ENCODE results near the gene FDXR. TPM values are rescaled to one million over a fixed set of nuclear protein-coding genes. Genes with fewer than 3 reads are reported as not detected.

FDXR gene
- total and polyA plus RNA-seq, 2 of the 8 experiments (the other 6 are each of a cell fraction or from before 2014, with no cell fraction given) = 24.2 to 31.4 TPM

DNA sequence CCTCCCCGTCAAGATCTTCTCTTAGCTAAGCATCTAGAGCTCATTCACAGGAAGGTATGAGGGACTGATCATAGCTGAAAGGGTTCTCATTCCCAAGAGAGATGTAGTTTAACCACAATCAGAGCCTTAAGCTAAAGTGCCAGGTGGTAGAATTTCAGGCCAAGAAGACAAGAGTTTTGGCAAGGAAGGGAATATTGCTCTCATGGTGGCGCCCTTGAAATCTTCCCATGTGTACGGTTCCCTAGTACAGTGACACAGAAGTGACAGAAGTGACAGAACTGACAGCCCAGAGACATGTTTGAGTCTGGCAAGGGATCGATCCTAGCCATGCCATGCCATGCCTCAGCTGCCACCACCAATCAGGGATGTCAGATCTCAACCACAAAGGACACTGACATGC is 15.6 kb downstream of the FDXR start:
- FAIRE-seq (no peak), DNase-seq (ENCODE audit: low read depth in 1 of 2, low spot score in 2 of 2) (no peak)
- H2AFZ ChIP-seq (ENCODE audit: low read length) = no peak overlapping the region
- no peak overlapping the region for H3K56ac ChIP-seq (replicated peaks; ENCODE audit: insufficient read length, low read depth, low read length)
- no peak overlapping the region for H3K18ac ChIP-seq (ENCODE audit: extremely low read depth, low read length)
- H3K9ac ChIP-seq (replicated peaks in 1 of 4; ENCODE audit: extremely low read depth in 1 of 4, low read depth in 3 of 4, low read length in 3 of 4) = no peak overlapping the region
- peaks cover 4% of the 10 kb centered on the region; the same call in 1 of the 2 replicates for H3K23me2 ChIP-seq (ENCODE audit: low read depth, low read length)
- no peak overlapping the region for H2BK12ac ChIP-seq (ENCODE audit: low read depth, low read length)
- no peak overlapping the region for H3K4me3 ChIP-seq (ENCODE audit: extremely low read depth in 1 of 4, insufficient read depth in 2 of 4, low read depth in 3 of 4, low read length in 4 of 4)
- H3K9me3 ChIP-seq (ENCODE audit: insufficient read depth in 2 of 2, low read depth in 1 of 2, low read length in 1 of 2) = no peaks in the 10 kb centered on the region
- H3K27ac ChIP-seq (ENCODE audit: low read depth, low read length) = no peak overlapping the region
- H3K23ac ChIP-seq (ENCODE audit: insufficient read length) = no peak overlapping the region
- no peak overlapping the region for H2BK15ac ChIP-seq (ENCODE audit: low read length)
- TF ChIP-seq SRF (IDR thresholded peaks at IDR 0.05; ENCODE audit: low read depth, low read length) = no peak
- no peak overlapping the region for H3K14ac ChIP-seq (ENCODE audit: insufficient read length)
- no peak overlapping the region for H3K4me2 ChIP-seq (ENCODE audit: insufficient read depth in 1 of 2, low read depth in 2 of 2, low read length in 2 of 2)
- no peaks in the 10 kb centered on the region for H3K79me1 ChIP-seq (ENCODE audit: low read depth, low read length)
- peak overlapping the region; percentile 86; the same call in 1 of the 2 replicates for H2AK5ac ChIP-seq (ENCODE audit: low read depth, low read length)
- peaks cover 0 to 10% (median 7%) of the 10 kb centered on the region in 4 experiments; a peak in 5 of 7 replicates for H3K4me1 ChIP-seq (replicated peaks in 1 of 4; ENCODE audit: control insufficient read depth in 3 of 4, insufficient read depth in 4 of 4, low read length in 3 of 4)
- no peak overlapping the region for H2BK20ac ChIP-seq (ENCODE audit: low read length)
- ChIA-PET POLR2A (ENCODE audit: partially characterized antibody) (no interaction called here), CTCF (ENCODE audit: partially characterized antibody) (interaction anchor here (1.2 to 99.6 kb wide), 6 partner anchors 14 to 112 kb away, joined by 3 to 2981 read pairs (median 14); partner anchors contain the start of genes FDXR, GRIN2C and NAT9)
- H3K4ac ChIP-seq (replicated peaks; ENCODE audit: insufficient read length, low read depth, low read length) = no peak overlapping the region
- peaks cover 52 to 90% (median 82%) of the 10 kb centered on the region in 4 experiments for H3K27me3 ChIP-seq (replicated peaks in 1 of 4; ENCODE audit: control insufficient read depth in 3 of 4, extremely low read depth in 1 of 4, insufficient read depth in 3 of 4, low read length in 3 of 4)
- H3K79me2 ChIP-seq (ENCODE audit: control insufficient read depth in 1 of 2, insufficient read depth in 2 of 2, low read length in 2 of 2) = no peaks in the 10 kb centered on the region
- H2BK120ac ChIP-seq (replicated peaks; ENCODE audit: low read depth, low read length) = no peak overlapping the region
- H4K5ac ChIP-seq (ENCODE audit: insufficient read length, low read depth, low read length) = no peak overlapping the region
- WGBS, 2 experiments (ENCODE audit: extremely low coverage in 1 of 2, insufficient coverage in 1 of 2, insufficient read length in 1 of 2, insufficient replicate concordance in 2 of 2, low coverage in 1 of 2, low lambda C conversion rate in 2 of 2, missing lambda C conversion rate in 1 of 2) = 89 to 100% methylated on average over 1 to 4 of the region's 4 CpGs
- no peak overlapping the region for H2BK5ac ChIP-seq (ENCODE audit: low read depth, low read length)
- H4K20me1 ChIP-seq (replicated peaks in 1 of 2; ENCODE audit: control insufficient read depth in 1 of 2, insufficient read depth in 2 of 2, low read length in 2 of 2) = peaks cover 2 to 3% of the 10 kb centered on the region in 2 experiments
- peaks cover 0 to 12% (median 0%) of the 10 kb centered on the region in 4 experiments; a peak in 1 of 8 replicates for H3K36me3 ChIP-seq (ENCODE audit: control insufficient read depth in 2 of 4, insufficient read depth in 4 of 4, low read length in 3 of 4)
- no peak overlapping the region for H4K91ac ChIP-seq (replicated peaks; ENCODE audit: insufficient read length, low read length)
- H4K8ac ChIP-seq (ENCODE audit: extremely low read depth, insufficient read depth, low read length) = no peak overlapping the region

Measured in H1 (cell line).